NCI-H146 treated with DMSO at 0.1 percent for 48 hours (cell line): ENCODE results near the gene ATP8A2.

ENCODE experiments used
- DNase-seq: peaks from one replicate; lab custom pipeline; 2025; ENCODE audit not compliant: unreplicated experiment; lab: John Stamatoyannopoulos, UW

Gene ATP8A2

GRCh38 chr13:26022538-26023292 lies 650.9 kb downstream of the ATP8A2 start:
- no peak for DNase-seq

- DNase-seq: no peak
Measured at GRCh38 chr13:26024558-26024957, 652.8 kb downstream of the ATP8A2 start.

GRCh38 chr13:26025196-26025595 lies 653.4 kb downstream of the ATP8A2 start:
- DNase-seq: no peak

- DNase-seq: no peak
Measured at GRCh38 chr13:26025771-26026170, 654.0 kb downstream of the ATP8A2 start.

- DNase-seq: no peak
Measured at GRCh38 chr13:26026211-26026610, 654.4 kb downstream of the ATP8A2 start.

GRCh38 chr13:26029581-26030136 lies 657.9 kb downstream of the ATP8A2 start:
- no peak for DNase-seq

GRCh38 chr13:26030331-26030730 lies 658.6 kb downstream of the ATP8A2 start:
- DNase-seq: no peak

- no peak for DNase-seq
Measured at GRCh38 chr13:26034018-26034417, 662.2 kb downstream of the ATP8A2 start.

- no peak for DNase-seq
Measured at GRCh38 chr13:26036383-26036782, 664.6 kb downstream of the ATP8A2 start.

- DNase-seq: no peak
Measured at GRCh38 chr13:26037302-26037701, 665.5 kb downstream of the ATP8A2 start.

GRCh38 chr13:26038931-26039475 lies 667.2 kb downstream of the ATP8A2 start:
- DNase-seq: no peak

- DNase-seq: no peak
Measured at GRCh38 chr13:26041444-26041843, 669.7 kb downstream of the ATP8A2 start.

GRCh38 chr13:26042785-26043184 lies 671.0 kb downstream of the ATP8A2 start:
- DNase-seq: no peak

- no peak for DNase-seq
Measured at GRCh38 chr13:26045142-26045541, 673.4 kb downstream of the ATP8A2 start.

GRCh38 chr13:26046639-26047038 lies 674.9 kb downstream of the ATP8A2 start:
- DNase-seq: no peak

- no peak for DNase-seq
Measured at GRCh38 chr13:26047040-26047439, 675.3 kb downstream of the ATP8A2 start.

- no peak for DNase-seq
Measured at GRCh38 chr13:26048741-26049140, 677.0 kb downstream of the ATP8A2 start.

- DNase-seq: no peak
Measured at GRCh38 chr13:26050568-26051230, 678.9 kb downstream of the ATP8A2 start.

GRCh38 chr13:26051231-26051656 lies 679.5 kb downstream of the ATP8A2 start:
- DNase-seq: no peak

GRCh38 chr13:26051657-26052311 lies 680.0 kb downstream of the ATP8A2 start, which contains the start of gene SHISA2:
TSS of gene SHISA2 (minus strand) at chr13:26052016. CDS start at chr13:26050975, 1,041 bp downstream.
- DNase-seq: no peak

- DNase-seq: no peak
Measured at GRCh38 chr13:26052337-26052736, 680.6 kb downstream of the ATP8A2 start.
